ENCODE measurements around the gene SYT3.

The SYT3 gene, protein sequence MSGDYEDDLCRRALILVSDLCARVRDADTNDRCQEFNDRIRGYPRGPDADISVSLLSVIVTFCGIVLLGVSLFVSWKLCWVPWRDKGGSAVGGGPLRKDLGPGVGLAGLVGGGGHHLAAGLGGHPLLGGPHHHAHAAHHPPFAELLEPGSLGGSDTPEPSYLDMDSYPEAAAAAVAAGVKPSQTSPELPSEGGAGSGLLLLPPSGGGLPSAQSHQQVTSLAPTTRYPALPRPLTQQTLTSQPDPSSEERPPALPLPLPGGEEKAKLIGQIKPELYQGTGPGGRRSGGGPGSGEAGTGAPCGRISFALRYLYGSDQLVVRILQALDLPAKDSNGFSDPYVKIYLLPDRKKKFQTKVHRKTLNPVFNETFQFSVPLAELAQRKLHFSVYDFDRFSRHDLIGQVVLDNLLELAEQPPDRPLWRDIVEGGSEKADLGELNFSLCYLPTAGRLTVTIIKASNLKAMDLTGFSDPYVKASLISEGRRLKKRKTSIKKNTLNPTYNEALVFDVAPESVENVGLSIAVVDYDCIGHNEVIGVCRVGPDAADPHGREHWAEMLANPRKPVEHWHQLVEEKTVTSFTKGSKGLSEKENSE

DNA sequence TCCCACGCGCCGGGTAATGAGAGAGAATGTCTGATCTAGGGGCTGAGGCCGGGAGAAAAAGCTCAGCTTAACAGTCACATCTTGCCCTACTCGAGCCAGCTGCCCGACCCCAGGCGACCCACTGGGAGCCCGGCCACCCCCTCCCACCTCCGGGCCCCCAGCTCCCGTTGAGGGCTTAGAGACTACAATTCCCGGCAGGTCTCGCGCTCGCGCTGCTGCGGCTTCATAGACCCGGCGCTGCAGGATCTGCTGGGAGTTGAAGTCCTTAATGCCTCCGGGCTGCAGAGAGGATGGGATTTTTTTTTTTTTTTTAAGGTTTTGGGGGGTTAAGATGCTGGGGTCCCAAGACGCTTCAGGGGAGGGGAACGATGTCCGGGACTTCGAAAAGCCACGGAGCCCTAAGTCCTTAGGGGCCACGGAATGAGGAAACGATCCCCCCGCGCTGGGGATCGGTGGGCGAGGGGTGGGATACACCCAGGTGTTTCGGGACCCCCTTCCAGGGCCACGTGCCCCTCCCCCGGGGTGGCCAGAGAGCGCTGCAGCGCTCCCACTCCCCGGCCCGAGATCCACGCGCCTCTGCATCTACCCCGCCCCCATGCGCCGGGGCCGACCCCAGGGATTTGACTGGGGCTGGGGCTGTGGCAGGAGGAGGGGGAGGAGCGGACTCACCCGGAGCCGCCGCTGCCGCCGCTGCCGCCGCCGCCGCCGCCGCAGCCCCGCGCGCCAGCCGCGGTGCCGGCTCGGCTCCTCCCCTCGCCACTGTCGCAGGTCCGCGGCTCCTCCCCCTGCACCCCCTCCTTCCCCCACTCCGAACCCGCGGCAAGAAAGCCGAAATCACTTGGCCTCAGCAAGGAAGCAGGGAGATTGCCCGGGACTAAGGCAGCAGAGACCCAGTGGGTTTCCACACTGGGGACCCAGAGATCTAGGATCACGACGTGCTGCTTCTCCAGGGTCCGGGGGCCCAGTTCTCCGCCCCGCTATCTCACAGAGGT is at the start of gene SYT3:
Gene SYT3, minus strand, starts transcription at position 761 of the 992 bp plus-strand sequence. CDS start 2,470 bp downstream, outside the sequence.
- DNase-seq: no peak

DNA sequence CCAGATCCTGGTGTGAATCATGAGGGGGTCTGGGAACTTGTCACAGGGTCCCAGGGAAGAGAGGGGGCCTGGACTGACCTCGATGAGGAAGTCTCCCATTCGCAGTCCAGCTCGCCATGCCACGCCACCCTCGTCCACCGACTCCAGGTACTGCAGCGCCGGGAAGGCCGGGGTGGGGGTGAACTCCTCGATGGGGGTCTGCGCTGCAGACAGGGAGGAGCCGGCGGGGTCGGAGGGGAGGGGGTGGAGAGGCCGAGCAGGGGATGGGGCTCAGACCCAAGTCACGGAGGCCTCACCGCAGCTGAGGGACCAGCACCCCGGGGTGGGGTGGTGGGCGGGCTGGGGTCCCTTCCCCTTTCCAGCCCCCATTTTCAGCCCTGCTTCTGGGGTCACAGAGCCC is 49.1 kb upstream of the SYT3 start:
- no peak for DNase-seq

- no peak for DNase-seq
These were observed 46.8 kb upstream of the SYT3 start for GRCh38 chr19:50686310-50687032.

- DNase-seq: peak; percentile 48
These were observed 39.8 kb upstream of the SYT3 start for GRCh38 chr19:50679177-50680125.

- no peak for DNase-seq
These were observed 38.6 kb upstream of the SYT3 start for GRCh38 chr19:50678323-50678722.

- DNase-seq: no peak
These were observed 38.0 kb upstream of the SYT3 start for GRCh38 chr19:50677636-50678035.

- DNase-seq: no peak
These were observed 37.0 kb upstream of the SYT3 start for GRCh38 chr19:50676625-50677197.

DNA sequence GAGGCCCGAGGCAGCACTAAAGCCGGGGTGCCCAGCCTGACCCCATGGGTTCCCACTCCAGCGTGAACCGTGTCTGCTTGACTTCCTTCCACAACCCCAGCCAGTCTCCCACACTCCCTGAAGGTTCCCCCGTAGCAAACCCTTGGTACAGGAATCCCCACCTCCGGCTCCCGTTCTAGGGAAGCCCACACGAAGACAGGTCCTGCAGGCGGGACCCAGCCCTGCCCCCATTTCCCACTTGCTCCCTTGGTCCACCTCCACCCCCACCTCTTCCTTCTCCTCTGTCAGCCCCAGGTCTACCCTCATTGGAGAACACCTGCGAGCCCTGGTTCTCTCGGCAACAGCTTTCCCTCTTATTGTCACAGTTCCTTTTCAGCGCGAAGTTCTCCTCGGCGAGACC is 33.4 kb upstream of the SYT3 start:
- DNase-seq: no peak

GRCh38 chr19:50670102-50670380 is 30.4 kb upstream of the SYT3 start:
- no peak for DNase-seq

GRCh38 chr19:50669302-50670101 is 29.8 kb upstream of the SYT3 start:
- DNase-seq: no peak

GRCh38 chr19:50668879-50669278 is 29.2 kb upstream of the SYT3 start:
- no peak for DNase-seq

DNA sequence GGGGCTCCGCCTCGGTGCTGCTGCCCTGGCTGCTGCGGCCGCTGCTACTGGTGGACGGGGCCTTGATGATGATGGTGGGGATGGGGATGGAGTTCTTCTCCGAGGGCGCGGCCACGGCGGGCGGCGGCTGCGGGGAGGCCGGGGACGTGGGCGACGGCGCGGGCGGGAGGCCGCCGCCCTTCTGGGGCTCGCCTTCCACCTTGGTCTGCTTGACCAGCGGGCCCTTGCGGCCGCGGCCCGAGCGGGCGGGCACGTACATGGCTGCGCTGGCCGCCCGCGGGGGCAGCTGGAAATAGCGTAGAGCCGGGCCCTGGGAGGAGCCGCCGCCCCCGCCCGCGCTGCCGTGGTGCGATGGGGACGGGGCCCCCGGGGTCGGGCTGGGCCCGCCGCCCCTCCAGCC is 28.7 kb upstream of the SYT3 start:
- DNase-seq: no peak

DNA sequence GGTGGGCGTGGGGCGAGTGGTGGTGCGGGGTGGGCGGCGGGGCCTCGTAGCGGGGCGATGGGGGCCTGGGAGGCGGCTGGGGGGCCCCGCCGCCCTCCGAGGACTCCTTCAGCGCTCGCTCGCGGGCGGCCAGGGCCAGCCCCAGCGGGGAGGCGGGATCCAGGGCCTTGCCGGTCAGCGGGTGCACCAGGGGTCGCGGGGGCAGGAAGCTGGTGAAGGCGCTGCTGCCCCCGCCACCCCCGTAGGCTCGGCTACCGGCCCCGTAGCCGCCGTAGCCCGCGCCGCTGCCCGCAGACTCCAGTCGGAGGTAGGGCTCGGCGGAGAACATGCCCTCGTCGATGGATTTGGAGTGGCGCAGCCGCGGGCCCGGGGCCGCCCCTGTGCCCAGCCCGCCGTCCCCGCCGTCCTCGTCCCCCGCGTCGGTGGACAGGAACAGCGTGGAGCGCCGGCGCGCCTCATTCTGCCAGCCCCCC is 28.1 kb upstream of the SYT3 start:
- no peak for DNase-seq

DNA sequence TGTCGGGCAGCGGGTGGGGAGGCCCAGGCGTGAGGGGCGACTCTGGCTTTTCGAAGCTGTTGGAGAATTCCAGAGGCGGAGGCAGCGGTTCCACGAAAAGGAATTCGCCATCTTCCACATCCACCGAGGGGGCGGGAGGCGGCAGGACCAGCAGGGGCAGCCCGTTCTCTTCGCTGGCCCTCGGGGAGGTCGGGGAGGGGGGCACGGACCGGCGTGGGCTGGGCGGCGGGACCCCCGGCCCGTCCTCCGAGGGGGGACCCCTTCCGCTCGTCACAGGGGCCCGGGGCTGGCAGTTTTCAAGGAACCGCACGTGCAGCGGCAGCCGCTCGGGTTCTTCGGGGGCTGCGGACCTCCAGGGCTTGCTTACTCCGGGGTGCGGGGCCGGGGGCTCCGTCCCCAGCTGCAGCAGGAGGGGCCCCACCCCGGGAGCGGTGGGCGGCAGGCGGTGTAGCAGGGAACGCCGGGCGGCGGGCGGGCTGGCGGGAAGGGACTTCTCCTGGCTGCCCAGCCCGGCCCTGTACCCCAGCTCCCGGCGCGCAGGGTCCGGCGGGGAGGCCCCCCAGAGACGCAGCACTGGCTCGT is 27.6 kb upstream of the SYT3 start:
- DNase-seq: no peak

- DNase-seq: no peak
These were observed 26.9 kb upstream of the SYT3 start for GRCh38 chr19:50666346-50667176.

DNA sequence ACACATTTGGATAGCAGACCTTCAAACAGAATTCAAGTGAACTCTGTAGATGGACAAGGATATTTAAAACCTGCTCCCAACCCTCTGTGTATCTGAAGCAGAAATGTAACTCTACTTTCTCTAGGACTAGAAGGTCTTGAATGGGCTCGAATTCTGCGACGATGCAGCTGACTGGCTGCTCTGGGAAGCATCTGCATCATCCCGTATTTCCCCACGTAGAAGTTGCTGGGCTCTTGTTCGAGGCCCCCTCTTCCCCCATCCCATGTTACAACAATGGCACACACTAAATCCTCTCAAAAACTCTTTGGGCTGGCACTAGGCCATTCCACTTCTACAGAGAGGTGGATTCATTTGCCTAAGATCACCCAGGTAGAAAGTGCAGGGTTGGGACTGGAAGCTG is 24.5 kb upstream of the SYT3 start:
- no peak for DNase-seq

DNA sequence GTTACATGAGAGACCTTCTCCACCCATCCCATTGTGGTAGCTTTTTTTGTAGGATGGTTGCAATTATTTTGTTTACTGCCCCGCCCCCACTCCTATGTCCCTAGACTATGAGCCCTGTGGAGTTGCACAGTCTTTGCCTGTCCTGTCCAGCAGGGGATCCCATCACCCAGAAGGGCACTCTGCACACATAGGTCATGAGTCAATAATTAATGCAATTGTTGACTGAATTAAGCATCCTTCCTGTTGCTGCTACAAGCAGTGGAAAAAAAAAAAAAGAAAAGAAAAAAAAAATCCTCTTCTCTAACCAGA is 23.8 kb upstream of the SYT3 start:
- no peak for DNase-seq

DNA sequence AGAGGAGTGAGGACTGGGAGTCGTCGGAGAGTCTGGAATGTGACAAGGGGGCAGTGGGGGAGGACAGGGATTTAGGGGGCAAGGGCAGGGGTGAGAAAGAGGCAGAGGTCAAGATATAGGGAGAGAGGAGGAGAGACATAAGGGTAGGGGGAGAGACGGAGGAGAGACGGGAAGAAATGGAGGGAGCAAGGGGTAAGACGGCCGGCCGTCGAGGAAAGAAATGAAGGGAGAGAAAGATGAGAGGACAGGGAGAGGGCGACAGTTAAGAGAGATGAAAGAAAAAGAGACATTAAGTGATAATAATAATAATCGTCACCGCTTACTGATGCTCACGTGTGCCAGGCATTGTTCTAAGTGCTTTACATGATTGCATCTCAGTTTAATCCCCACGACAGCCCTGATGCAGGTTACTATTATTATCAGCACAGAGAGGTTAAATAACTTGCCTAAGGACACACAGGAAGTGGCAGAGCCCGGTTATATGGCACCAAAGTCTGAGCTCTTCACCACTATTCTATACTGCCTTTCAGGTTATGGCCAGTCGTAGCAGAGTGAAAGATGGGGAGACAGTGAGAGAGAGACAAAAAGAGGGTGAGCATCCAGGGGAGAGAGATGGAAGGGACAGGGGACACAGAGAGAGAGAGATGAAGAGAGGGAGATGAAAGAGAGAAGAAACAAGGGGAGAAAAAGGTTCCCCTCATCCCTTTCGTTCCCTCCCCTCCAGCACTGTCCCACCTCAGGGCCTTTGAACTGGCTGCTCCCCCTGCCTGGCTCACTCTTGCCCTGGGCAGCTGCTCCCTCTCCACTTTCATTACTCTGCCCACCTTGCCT is 23.2 kb upstream of the SYT3 start:
- no peak for DNase-seq
